PC-3 (cell line): Measurements from ENCODE around the gene RNF167. TPM values are rescaled to one million over a fixed set of nuclear protein-coding genes. Genes with fewer than 3 reads are reported as not detected.

ENCODE experiments used
- ATAC-seq: fragments of 200-7000 bp; cut with Tn5 transposase; 2 replicates; pipeline ENCODE4 v1.9.1; 2020; ENCODE audit warnings: mild to moderate bottlenecking, moderate library complexity
- BruUV-seq: library from RNA; stranded (reverse); fragments of 400-500 nt; replicated peaks from 2 replicates; lab custom pipeline; 2021; lab: Mats Ljungman, UMichigan
- CTCF ChIA-PET: fragments of 300-600 bp; sonication (Branson Sonifier 250); formaldehyde crosslinking; loops from one replicate; lab custom pipeline; 2022; ENCODE audit warnings: antibody characterized with exemption; lab: Charles Lee
- POLR2A ChIA-PET: fragments of 300-600 bp; sonication (Branson Sonifier 250); formaldehyde crosslinking; loops from one replicate; lab custom pipeline; 2022; ENCODE audit warnings: antibody characterized with exemption; ENCODE audit not compliant: unreplicated experiment; lab: Charles Lee
- DNase-seq: peaks from one replicate; pipeline ENCODE4 v3.0.0-alpha.2; 2015
- H2AFZ ChIP-seq: fragments of 300-600 bp; sonication (generic); 2 replicates; pipeline ENCODE4 v1.6.0; 2016; ENCODE audit warnings: antibody characterized with exemption, low read length
- H3F3A ChIP-seq: fragments of 300-600 bp; sonication (generic); one replicate; pipeline ENCODE4 v1.6.0; 2017; ENCODE audit warnings: antibody characterized with exemption, low read length, control low read depth, mild to moderate bottlenecking; ENCODE audit not compliant: unreplicated experiment
- H3K27ac ChIP-seq: fragments of 300-600 bp; sonication (generic); 2 replicates; pipeline ENCODE4 v1.5.1; 2016; ENCODE audit warnings: mild to moderate bottlenecking, low read length
- H3K27me3 ChIP-seq: fragments of 300-600 bp; sonication (generic); 2 replicates; pipeline ENCODE4 v1.6.1; 2016; ENCODE audit warnings: low read length, mixed read lengths
- H3K36me3 ChIP-seq: fragments of 300-600 bp; sonication (generic); 2 replicates; pipeline ENCODE4 v1.6.1; 2016; ENCODE audit warnings: low read depth, mixed run types, low read length, mixed read lengths
- H3K4me1 ChIP-seq: fragments of 300-600 bp; sonication (generic); 2 replicates; pipeline ENCODE4 v1.5.1; 2016; ENCODE audit warnings: low read length; ENCODE audit not compliant: insufficient read depth
- H3K4me2 ChIP-seq: fragments of 300-600 bp; sonication (generic); 2 replicates; pipeline ENCODE4 v1.6.0; 2016; ENCODE audit warnings: low read length
- H3K4me3 ChIP-seq: fragments of 300-600 bp; sonication (generic); 2 replicates; pipeline ENCODE4 v1.5.1; 2016; ENCODE audit warnings: mild to moderate bottlenecking, low read length, mixed read lengths
- H3K79me2 ChIP-seq: fragments of 300-600 bp; sonication (generic); 2 replicates; pipeline ENCODE4 v1.6.1; 2017; ENCODE audit warnings: low read length, mixed read lengths
- H3K9ac ChIP-seq: fragments of 300-600 bp; sonication (generic); 2 replicates; pipeline ENCODE4 v1.6.0; 2016; ENCODE audit warnings: mild to moderate bottlenecking, low read length
- H3K9me2 ChIP-seq: fragments of 300-600 bp; sonication (generic); replicated peaks from 2 replicates; pipeline ENCODE4 v1.6.1; 2016; ENCODE audit warnings: mixed run types, low read length, mixed read lengths
- H3K9me3 ChIP-seq: fragments of 300-600 bp; sonication (generic); 2 replicates; pipeline ENCODE4 v1.6.1; 2016; ENCODE audit warnings: low read length, mixed read lengths
- H4K20me1 ChIP-seq: fragments of 300-600 bp; sonication (generic); 2 replicates; pipeline ENCODE4 v1.6.1; 2016; ENCODE audit warnings: low read length, mixed read lengths
- EZH2 ChIP-seq: fragments of 300-600 bp; sonication (generic); IDR thresholded peaks from one replicate; pipeline ENCODE4 v1.6.1; 2017; ENCODE audit warnings: antibody characterized with exemption, mild to moderate bottlenecking, low read length; ENCODE audit not compliant: unreplicated experiment
- EZH2phosphoT487 ChIP-seq: fragments of 300-600 bp; sonication (generic); IDR thresholded peaks from 2 replicates; pipeline ENCODE4 v1.6.1; 2018; ENCODE audit warnings: mild to moderate bottlenecking, antibody characterized with exemption, low read length, borderline replicate concordance
- intact Hi-C: fragments of 100-400 bp; cut with micrococcal nuclease; formaldehyde crosslinking; loops from 2 replicates; pipeline ENCODE4 v1.9.0; 2023
- total RNA-seq: library from RNA; depleted of rRNA; stranded (reverse); fragments of >200 nt; gene quantifications from 2 replicates; pipeline ENCODE4 v1.2.3, GENCODE V29; 2014
- TF ChIP-seq, protein P1 (sequence below): fragments of 300-600 bp; sonication (generic); conservative IDR thresholded peaks from 2 replicates; pipeline ENCODE4 v1.5.1; 2017; ENCODE audit warnings: antibody characterized with exemption, low read depth, mild to moderate bottlenecking, low read length

The RNF167 gene
- total RNA-seq, 1 experiment from 2014 or later, result 43.1 TPM

GRCh38 chr17:4967539-4968485, 27.7 kb downstream of the RNF167 start, which contains the start of gene SPAG7:
Gene SPAG7 (minus strand): TSS chr17:4967817. CDS start chr17:4967804, 13 bp downstream.
- peak within 1 kb of the TSS; percentile 92 for H3K27ac ChIP-seq
- H2AFZ ChIP-seq, result peak within 1 kb of the TSS; percentile 84
- H4K20me1 ChIP-seq, result no peaks in the 10 kb centered on the region
- H3K4me2 ChIP-seq, result peak within 1 kb of the TSS; percentile 98
- peaks cover 23% of the 10 kb centered on the region for H3K4me1 ChIP-seq
- CTCF ChIA-PET, result interaction anchor here (0.6 to 2.3 kb wide), 3 partner anchors 28 to 141 kb away, joined by 3 to 11 read pairs (median 4); partner anchors contain the start of genes RNF167 and SLC25A11
- no peaks in the 10 kb centered on the region for H3K27me3 ChIP-seq
- TF ChIP-seq EZH2, result no peak
- no peak for TF ChIP-seq EZH2phosphoT487
- no peaks in the 10 kb centered on the region for H3F3A ChIP-seq
- peak within 1 kb of the TSS; percentile 79 for H3K4me3 ChIP-seq
- peak within 1 kb of the TSS; percentile 92 for H3K9ac ChIP-seq
- H3K9me2 ChIP-seq, result no peaks in the 10 kb centered on the region
- H3K9me3 ChIP-seq, result no peaks in the 10 kb centered on the region
- ATAC-seq (peak; percentile 55), DNase-seq (peak; percentile 88)
- BruUV-seq, result TSS peak; percentile 72
- H3K79me2 ChIP-seq, result peaks cover 12% of the 10 kb centered on the region; the same call in 1 of the 2 replicates
- H3K36me3 ChIP-seq, result no peaks in the 10 kb centered on the region; the same call in 1 of the 2 replicates
- POLR2A ChIA-PET, result interaction anchor here (1.0 to 1.4 kb wide), 5 partner anchors 18 to 177 kb away, joined by 3 to 8 read pairs (median 5); partner anchors contain the start of genes PFN1, RNF167 and SLC25A11
- intact Hi-C loops, result loop anchor here (1.0 kb wide), 2 partner anchors 19 to 59 kb away; no protein-coding TSS in a partner anchor

DNA sequence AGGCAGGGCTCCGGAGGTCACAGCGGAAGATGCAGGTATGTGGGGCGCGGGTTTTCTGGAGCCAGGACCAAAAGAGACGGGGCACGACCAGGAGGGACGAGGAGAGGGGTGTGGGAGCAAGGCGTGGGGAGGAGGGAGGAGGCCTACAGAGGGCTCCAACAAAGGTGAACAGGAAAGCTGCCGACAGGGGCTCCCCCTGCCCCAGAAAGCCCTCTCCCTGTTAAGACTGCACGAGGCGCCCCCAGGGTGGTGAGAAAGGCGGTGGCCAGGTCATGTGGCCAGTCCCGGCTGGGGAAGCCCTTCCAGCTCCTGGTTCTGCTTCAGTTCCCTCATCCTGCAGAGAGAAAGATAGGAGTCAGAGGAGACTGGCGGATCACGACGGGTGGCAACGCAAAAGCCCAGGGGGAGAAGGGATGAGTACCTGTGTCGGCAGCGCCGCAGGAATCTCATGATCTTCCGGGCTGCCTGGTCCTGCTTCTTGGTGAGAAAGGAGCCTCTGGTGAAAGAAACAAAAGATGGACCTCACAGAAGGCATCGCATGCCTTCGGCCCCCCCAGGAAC, 28.5 kb downstream of the RNF167 start:
- no peaks in the 10 kb centered on the region; the same call in 1 of the 2 replicates for H3K36me3 ChIP-seq
- ChIA-PET CTCF (no interaction called here), POLR2A (no interaction called here)
- H3K9me2 ChIP-seq, result no peaks in the 10 kb centered on the region
- H3K9me3 ChIP-seq, result no peaks in the 10 kb centered on the region
- intact Hi-C loops, result no loop called here
- BruUV-seq, result no TSS peak
- no peaks in the 10 kb centered on the region for H3K27me3 ChIP-seq
- H3K4me1 ChIP-seq, result peaks cover 23% of the 10 kb centered on the region
- H2AFZ ChIP-seq, result 0 out of 2 replicates have a peak overlapping the region, but pooled peaks have one; percentile 84
- peak overlapping the region; percentile 43; the same call in 1 of the 2 replicates for H3K27ac ChIP-seq
- TF ChIP-seq EZH2, result no peak
- TF ChIP-seq EZH2phosphoT487, result no peak
- TF ChIP-seq, protein P1, sequence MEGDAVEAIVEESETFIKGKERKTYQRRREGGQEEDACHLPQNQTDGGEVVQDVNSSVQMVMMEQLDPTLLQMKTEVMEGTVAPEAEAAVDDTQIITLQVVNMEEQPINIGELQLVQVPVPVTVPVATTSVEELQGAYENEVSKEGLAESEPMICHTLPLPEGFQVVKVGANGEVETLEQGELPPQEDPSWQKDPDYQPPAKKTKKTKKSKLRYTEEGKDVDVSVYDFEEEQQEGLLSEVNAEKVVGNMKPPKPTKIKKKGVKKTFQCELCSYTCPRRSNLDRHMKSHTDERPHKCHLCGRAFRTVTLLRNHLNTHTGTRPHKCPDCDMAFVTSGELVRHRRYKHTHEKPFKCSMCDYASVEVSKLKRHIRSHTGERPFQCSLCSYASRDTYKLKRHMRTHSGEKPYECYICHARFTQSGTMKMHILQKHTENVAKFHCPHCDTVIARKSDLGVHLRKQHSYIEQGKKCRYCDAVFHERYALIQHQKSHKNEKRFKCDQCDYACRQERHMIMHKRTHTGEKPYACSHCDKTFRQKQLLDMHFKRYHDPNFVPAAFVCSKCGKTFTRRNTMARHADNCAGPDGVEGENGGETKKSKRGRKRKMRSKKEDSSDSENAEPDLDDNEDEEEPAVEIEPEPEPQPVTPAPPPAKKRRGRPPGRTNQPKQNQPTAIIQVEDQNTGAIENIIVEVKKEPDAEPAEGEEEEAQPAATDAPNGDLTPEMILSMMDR, result no peak
- no peaks in the 10 kb centered on the region for H3F3A ChIP-seq
- peak overlapping the region; percentile 79 for H3K4me3 ChIP-seq
- ATAC-seq, result no peak
- peaks cover 12% of the 10 kb centered on the region; the same call in 1 of the 2 replicates for H3K79me2 ChIP-seq
- H3K4me2 ChIP-seq, result peak overlapping the region; percentile 98
- no peak for DNase-seq
- peak overlapping the region; percentile 86 for H3K9ac ChIP-seq
- H4K20me1 ChIP-seq, result no peaks in the 10 kb centered on the region

DNA sequence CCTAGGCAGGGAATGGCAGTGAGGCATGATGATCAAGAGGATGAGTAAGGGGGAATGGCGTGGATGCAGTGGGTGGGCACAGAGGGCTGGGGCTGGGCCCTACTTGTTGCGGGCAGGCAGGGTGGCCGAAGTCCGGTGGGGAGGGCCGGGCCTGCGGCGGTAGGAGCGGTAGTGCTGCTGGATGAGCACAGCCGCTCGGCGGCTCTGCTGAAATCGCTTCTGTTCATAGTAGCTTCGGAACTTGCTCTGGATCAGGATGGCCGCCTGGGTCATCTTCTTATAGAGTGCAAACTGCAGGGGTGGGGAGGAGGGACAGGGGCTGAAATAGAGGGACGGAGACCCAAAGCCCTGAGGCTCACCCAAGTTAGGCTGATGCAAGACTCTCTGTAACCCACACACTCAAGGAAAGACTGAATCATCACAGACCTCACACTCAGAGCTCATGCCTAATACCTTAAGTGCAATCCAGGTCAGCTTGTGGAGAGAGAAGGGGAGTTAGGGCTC, 29.0 kb downstream of the RNF167 start:
- Histone ChIP-seq H3F3A (no peaks in the 10 kb centered on the region), H3K4me3 (no peak overlapping the region), H3K9me2 (no peaks in the 10 kb centered on the region), H2AFZ (no peak overlapping the region), H3K9ac (no peak overlapping the region), H3K9me3 (no peaks in the 10 kb centered on the region), H3K36me3 (no peaks in the 10 kb centered on the region; the same call in 1 of the 2 replicates), H3K79me2 (peaks cover 12% of the 10 kb centered on the region; the same call in 1 of the 2 replicates), H3K27me3 (no peaks in the 10 kb centered on the region), H4K20me1 (no peaks in the 10 kb centered on the region), H3K4me1 (peaks cover 23% of the 10 kb centered on the region), H3K4me2 (peak overlapping the region; percentile 98; the same call in 1 of the 2 replicates), H3K27ac (peak overlapping the region; percentile 13; the same call in 1 of the 2 replicates)
- DNase-seq (peak; percentile 31), ATAC-seq (no peak)
- ChIA-PET CTCF (no interaction called here), POLR2A (interaction anchor here (0.5 kb wide), 1 partner anchor 20 kb away, joined by 4 read pairs; no protein-coding TSS in a partner anchor)
- intact Hi-C loops, result no loop called here
- TF ChIP-seq EZH2phosphoT487 (no peak), EZH2 (no peak)
- TF ChIP-seq, protein P1, result no peak
- BruUV-seq, result no TSS peak
